HepG2 (cell line): Measurements from ENCODE around the gene RPS6KC1. TPM values are rescaled to one million over a fixed set of nuclear protein-coding genes. Genes with fewer than 3 reads are reported as not detected.

ENCODE experiments used
- ATAC-seq: fragments of 200-7000 bp; cut with Tn5 transposase; 3 replicates; pipeline ENCODE4 v1.9.1; 2020; ENCODE audit warnings: mild to moderate bottlenecking, moderate library complexity
- BruUV-seq: library from RNA; stranded (reverse); fragments of 400-500 nt; replicated peaks from 2 replicates; lab custom pipeline; 2021; lab: Mats Ljungman, UMichigan
- CTCF ChIA-PET: fragments of 300-600 bp; formaldehyde crosslinking; extraction: SDS; loops from one replicate; lab custom pipeline; 2021; ENCODE audit warnings: low total read pairs, inconsistent platforms, low intra/inter-chr PET ratio; lab: Yijun Ruan, JAX
- POLR2A ChIA-PET: fragments of 350-600 bp; sonication (Branson Sonifier 250); formaldehyde crosslinking; loops from one replicate; lab custom pipeline; 2020; ENCODE audit warnings: antibody characterized with exemption, inconsistent platforms; lab: Yijun Ruan, JAX
- DNase-seq: peaks from one replicate; pipeline ENCODE4 v3.0.0-alpha.2; 2015; ENCODE audit warnings: low spot score
- FAIRE-seq: peaks from 3 replicates; lab custom pipeline; 2011; peaks lifted over from hg19 to GRCh38; lab: Jason Lieb, UNC
- H2AFZ ChIP-seq: one replicate; pipeline ENCODE4 v1.6.1; 2011; ENCODE audit warnings: low read length, inconsistent platforms
- H3K27ac ChIP-seq: fragments of 300-600 bp; 3 replicates; pipeline ENCODE4 v1.8.0; 2011; ENCODE audit warnings: mixed run types, mild to moderate bottlenecking, mixed read lengths, low read length, inconsistent platforms; ENCODE audit not compliant: insufficient read depth; ENCODE audit errors: extremely low read length
- H3K27me3 ChIP-seq, 2 experiments: fragments of 200-600 bp in 1 of 2; 2 replicates in 1 of 2; 3 replicates in 1 of 2; pipeline versions ENCODE4 v1.6.0 to v1.8.0; 2011; ENCODE audit warnings: low read length in 2 of 2, mild to moderate bottlenecking in 2 of 2, moderate library complexity in 2 of 2, inconsistent platforms in 1 of 2; ENCODE audit not compliant: insufficient read depth in 2 of 2, control insufficient read depth in 1 of 2
- H3K36me3 ChIP-seq, 2 experiments: fragments of 200-600 bp in 1 of 2; replicated peaks in 1 of 2; 2 replicates in 1 of 2; 3 replicates in 1 of 2; pipeline versions ENCODE4 v1.5.1 to v1.8.0; 2011; ENCODE audit warnings: low read length in 2 of 2, inconsistent platforms in 1 of 2; ENCODE audit not compliant: insufficient read depth in 2 of 2, control insufficient read depth in 1 of 2
- H3K4me1 ChIP-seq: 2 replicates; pipeline ENCODE4 v1.5.1; 2012; ENCODE audit warnings: low read length, inconsistent platforms; ENCODE audit not compliant: insufficient read depth
- H3K4me2 ChIP-seq: 2 replicates; pipeline ENCODE4 v1.6.0; 2011; ENCODE audit warnings: low read depth, low read length, inconsistent platforms
- H3K4me3 ChIP-seq, 3 experiments: fragments of 200-600 bp in 1 of 3; sonication (generic), shearing (Covaris generic) in 1 of 3; replicated peaks in 1 of 3; 2 replicates each; pipeline ENCODE4 v1.5.1; 2011 to 2016; ENCODE audit warnings: low read length in 3 of 3, inconsistent platforms in 2 of 3, low read depth in 2 of 3, mild to moderate bottlenecking in 2 of 3, control low read depth in 1 of 3, mixed read lengths in 1 of 3; ENCODE audit not compliant: insufficient read depth in 1 of 3
- H3K79me2 ChIP-seq: one replicate; pipeline ENCODE4 v1.6.1; 2011; ENCODE audit warnings: low read length, inconsistent platforms; ENCODE audit not compliant: insufficient read depth
- H3K9ac ChIP-seq: 2 replicates; pipeline ENCODE4 v1.6.0; 2011; ENCODE audit warnings: mild to moderate bottlenecking, low read depth, low read length, inconsistent platforms; ENCODE audit not compliant: insufficient read depth
- H3K9me3 ChIP-seq: 2 replicates; pipeline ENCODE4 v1.5.1; 2012; ENCODE audit warnings: mild to moderate bottlenecking, low read length
- H4K20me1 ChIP-seq: 2 replicates; pipeline ENCODE4 v1.6.0; 2011; ENCODE audit warnings: inconsistent platforms, mild to moderate bottlenecking, low read length, moderate library complexity; ENCODE audit not compliant: insufficient read depth
- GTF3A ChIP-seq: sonication (generic); formaldehyde crosslinking; conservative IDR thresholded peaks from 2 replicates; pipeline ENCODE4 v1.4.0; 2020; ENCODE audit warnings: mild to moderate bottlenecking, missing genetic modification reagents
- ISL2 ChIP-seq: sonication (generic); formaldehyde crosslinking; IDR thresholded peaks from 2 replicates; pipeline ENCODE4 v1.5.0; 2020; ENCODE audit warnings: missing genetic modification reagents
- JUND ChIP-seq: sonication (generic); formaldehyde crosslinking; IDR thresholded peaks from 2 replicates; pipeline ENCODE4 v1.8.0; 2022; ENCODE audit warnings: mild to moderate bottlenecking, missing genetic modification reagents
- KDM3A ChIP-seq: IDR thresholded peaks from 2 replicates; pipeline ENCODE4 v1.6.1; 2018; ENCODE audit warnings: low read depth, missing compliant biosample characterization
- POLR2A ChIP-seq, 2 experiments: IDR thresholded peaks; 2 replicates each; pipeline ENCODE4 v1.6.1; 2011; ENCODE audit warnings: low read depth in 2 of 2, low read length in 2 of 2, mild to moderate bottlenecking in 1 of 2, moderate library complexity in 1 of 2; ENCODE audit not compliant: insufficient read depth in 1 of 2
- in situ Hi-C: cut with HindIII; loops from 2 replicates; pipeline ENCODE4 v1.10.0; 2017; ENCODE audit warnings: low pct_unique_long_range_greater_than_20kb; ENCODE audit not compliant: extremely low pct_ligation_motif_present
- intact Hi-C: fragments of 100-400 bp; cut with micrococcal nuclease; formaldehyde crosslinking; loops from one replicate; pipeline ENCODE4 v1.10.0; 2022; ENCODE audit not compliant: unreplicated experiment
- polyA plus RNA-seq, 8 experiments: library from polyadenylated mRNA; depleted of rRNA in 3 of 8; stranded (reverse) in 7 of 8; unstranded in 1 of 8; fragments of >200 nt; fragmentation: Illumina TruSeq in 4 of 8; extraction: Trizol in 4 of 8; gene quantifications; 2 replicates each; pipeline versions ENCODE4 v1.2.1 to v1.2.3, GENCODE V29; 2011 to 2016; ENCODE audit warnings: low read depth in 4 of 8, missing spikeins in 1 of 8, mixed read lengths in 1 of 8; ENCODE audit not compliant: insufficient read depth in 1 of 8
- total RNA-seq, 5 experiments: library from RNA; depleted of rRNA; stranded (reverse); fragments of >200 nt; fragmentation: Illumina TruSeq; extraction: Trizol; gene quantifications; 2 replicates each; pipeline ENCODE4 v1.2.3, GENCODE V29; 2016; ENCODE audit warnings: low read depth in 1 of 5
- TF ChIP-seq, protein P1 (sequence below), 2 experiments: IDR thresholded peaks; 2 replicates each; pipeline ENCODE4 v1.6.1; 2011 to 2012; ENCODE audit warnings: low read length in 2 of 2, borderline replicate concordance in 1 of 2, low read depth in 1 of 2, mild to moderate bottlenecking in 1 of 2, moderate library complexity in 1 of 2
- TF ChIP-seq, protein P2 (sequence below), 2 experiments: sonication (generic) in 1 of 2; formaldehyde crosslinking in 1 of 2; IDR thresholded peaks; 2 replicates each; pipeline versions ENCODE4 v1.5.1 to v1.6.1; 2011 to 2020; ENCODE audit warnings: borderline replicate concordance in 1 of 2, low read depth in 1 of 2, low read length in 1 of 2, mild to moderate bottlenecking in 1 of 2, missing genetic modification reagents in 1 of 2, moderate library complexity in 1 of 2
- TF ChIP-seq, protein P3 (sequence below): sonication (generic); formaldehyde crosslinking; IDR thresholded peaks from 2 replicates; pipeline ENCODE4 v1.5.0; 2020; ENCODE audit warnings: missing genetic modification reagents

RPS6KC1 gene
- total and polyA plus RNA-seq, 2 of the 13 experiments (the other 11 are each of a cell fraction or from before 2014, with no cell fraction given), result 11.0 to 25.2 TPM

DNA sequence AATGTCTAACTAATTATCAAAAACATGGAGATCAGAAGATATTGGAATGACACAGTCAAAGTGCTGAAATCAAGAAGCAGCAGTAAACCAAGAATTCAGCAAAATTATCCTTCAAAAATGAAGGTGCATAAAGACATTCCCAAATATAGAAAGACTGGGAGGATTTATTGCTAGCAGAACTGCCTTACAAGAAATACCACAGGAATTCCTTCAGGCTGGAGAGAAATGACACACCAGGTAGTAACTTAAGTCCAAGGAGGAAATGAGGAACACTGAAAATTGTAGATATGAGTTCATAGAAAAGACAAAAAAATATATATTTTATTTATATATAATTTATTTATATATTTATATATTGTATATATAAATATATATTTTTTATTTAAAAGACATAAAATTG lies 217.2 kb downstream of the RPS6KC1 start:
- H3K4me2 ChIP-seq, result no peak overlapping the region
- no peak overlapping the region for H3K4me3 ChIP-seq
- POLR2A ChIA-PET, result no interaction called here
- no peak for ATAC-seq
- no peaks in the 10 kb centered on the region for H3K79me2 ChIP-seq
- intact Hi-C loops (no loop called here), in situ Hi-C loops (no loop called here)
- BruUV-seq, result no TSS peak
- no peak overlapping the region for H3K27ac ChIP-seq
- DNase-seq, result no peak
- TF ChIP-seq, protein P1, sequence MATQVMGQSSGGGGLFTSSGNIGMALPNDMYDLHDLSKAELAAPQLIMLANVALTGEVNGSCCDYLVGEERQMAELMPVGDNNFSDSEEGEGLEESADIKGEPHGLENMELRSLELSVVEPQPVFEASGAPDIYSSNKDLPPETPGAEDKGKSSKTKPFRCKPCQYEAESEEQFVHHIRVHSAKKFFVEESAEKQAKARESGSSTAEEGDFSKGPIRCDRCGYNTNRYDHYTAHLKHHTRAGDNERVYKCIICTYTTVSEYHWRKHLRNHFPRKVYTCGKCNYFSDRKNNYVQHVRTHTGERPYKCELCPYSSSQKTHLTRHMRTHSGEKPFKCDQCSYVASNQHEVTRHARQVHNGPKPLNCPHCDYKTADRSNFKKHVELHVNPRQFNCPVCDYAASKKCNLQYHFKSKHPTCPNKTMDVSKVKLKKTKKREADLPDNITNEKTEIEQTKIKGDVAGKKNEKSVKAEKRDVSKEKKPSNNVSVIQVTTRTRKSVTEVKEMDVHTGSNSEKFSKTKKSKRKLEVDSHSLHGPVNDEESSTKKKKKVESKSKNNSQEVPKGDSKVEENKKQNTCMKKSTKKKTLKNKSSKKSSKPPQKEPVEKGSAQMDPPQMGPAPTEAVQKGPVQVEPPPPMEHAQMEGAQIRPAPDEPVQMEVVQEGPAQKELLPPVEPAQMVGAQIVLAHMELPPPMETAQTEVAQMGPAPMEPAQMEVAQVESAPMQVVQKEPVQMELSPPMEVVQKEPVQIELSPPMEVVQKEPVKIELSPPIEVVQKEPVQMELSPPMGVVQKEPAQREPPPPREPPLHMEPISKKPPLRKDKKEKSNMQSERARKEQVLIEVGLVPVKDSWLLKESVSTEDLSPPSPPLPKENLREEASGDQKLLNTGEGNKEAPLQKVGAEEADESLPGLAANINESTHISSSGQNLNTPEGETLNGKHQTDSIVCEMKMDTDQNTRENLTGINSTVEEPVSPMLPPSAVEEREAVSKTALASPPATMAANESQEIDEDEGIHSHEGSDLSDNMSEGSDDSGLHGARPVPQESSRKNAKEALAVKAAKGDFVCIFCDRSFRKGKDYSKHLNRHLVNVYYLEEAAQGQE (IDR thresholded peaks at IDR 0.05; ENCODE audit: borderline replicate concordance in 1 of 2, low read depth in 1 of 2, low read length in 2 of 2), result no peak
- TF ChIP-seq, protein P2, sequence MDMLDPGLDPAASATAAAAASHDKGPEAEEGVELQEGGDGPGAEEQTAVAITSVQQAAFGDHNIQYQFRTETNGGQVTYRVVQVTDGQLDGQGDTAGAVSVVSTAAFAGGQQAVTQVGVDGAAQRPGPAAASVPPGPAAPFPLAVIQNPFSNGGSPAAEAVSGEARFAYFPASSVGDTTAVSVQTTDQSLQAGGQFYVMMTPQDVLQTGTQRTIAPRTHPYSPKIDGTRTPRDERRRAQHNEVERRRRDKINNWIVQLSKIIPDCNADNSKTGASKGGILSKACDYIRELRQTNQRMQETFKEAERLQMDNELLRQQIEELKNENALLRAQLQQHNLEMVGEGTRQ (IDR thresholded peaks at IDR 0.05; ENCODE audit: low read depth, low read length), result no peak
- TF ChIP-seq, protein P2 (CRISPR knock-in tag; IDR thresholded peaks at IDR 0.05; ENCODE audit: borderline replicate concordance), result no peak
- TF ChIP-seq, protein P3, sequence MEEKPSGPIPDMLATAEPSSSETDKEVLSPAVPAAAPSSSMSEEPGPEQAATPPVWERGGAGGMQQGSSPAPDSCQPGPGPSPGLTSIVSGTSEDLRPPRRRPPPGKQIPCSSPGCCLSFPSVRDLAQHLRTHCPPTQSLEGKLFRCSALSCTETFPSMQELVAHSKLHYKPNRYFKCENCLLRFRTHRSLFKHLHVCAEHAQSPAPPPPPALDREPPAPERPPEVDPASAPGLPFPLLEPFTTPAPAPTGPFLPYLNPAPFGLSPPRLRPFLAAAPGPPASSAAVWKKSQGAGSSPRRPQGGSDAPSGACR, result no peak
- TF ChIP-seq GTF3A (CRISPR knock-in tag) (no peak), KDM3A (CRISPR knock-in tag) (no peak), POLR2A (IDR thresholded peaks at IDR 0.05; ENCODE audit: insufficient read depth in 1 of 2, low read depth in 2 of 2, low read length in 2 of 2) (no peak), JUND (no peak), ISL2 (CRISPR knock-in tag) (no peak)
- no peaks in the 10 kb centered on the region for H3K9me3 ChIP-seq
- H2AFZ ChIP-seq, result no peak overlapping the region
- CTCF ChIA-PET, result no interaction called here
- H3K27me3 ChIP-seq, result no peaks in the 10 kb centered on the region
- no peak for FAIRE-seq
- H3K4me1 ChIP-seq, result no peaks in the 10 kb centered on the region
- H4K20me1 ChIP-seq, result no peaks in the 10 kb centered on the region
- no peaks in the 10 kb centered on the region for H3K36me3 ChIP-seq
- no peak overlapping the region for H3K9ac ChIP-seq
